GM18526 (cell line): ENCODE results near the gene RHOB.

Experiments used
- POLR2A ChIP-seq: IDR thresholded peaks from 3 replicates; pipeline ENCODE4 v1.6.1; 2011; ENCODE audit not compliant: insufficient read length; ENCODE audit errors: extremely low read depth

Gene RHOB

GRCh38 chr2:20431772-20432171 lies 15.1 kb upstream of the RHOB start:
- no peak for TF ChIP-seq POLR2A

DNA sequence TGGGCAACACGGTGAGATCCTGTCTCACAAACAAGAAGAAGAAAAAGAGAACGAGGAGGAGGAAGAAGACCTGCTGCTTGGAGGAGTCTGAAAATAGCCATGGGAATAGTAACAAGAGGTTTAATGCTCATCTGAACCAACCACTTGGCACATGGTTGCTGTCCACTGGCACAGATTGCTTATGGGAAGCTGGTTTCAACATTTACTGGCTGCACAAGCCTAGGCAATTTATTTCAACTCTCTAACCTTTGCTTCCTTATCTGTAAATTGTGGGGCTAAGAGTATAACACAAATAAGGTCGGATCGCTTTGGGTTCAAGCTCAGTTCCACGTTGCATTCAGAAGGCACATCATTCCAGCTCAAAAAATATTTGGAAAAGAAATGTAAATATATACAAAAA lies 14.2 kb upstream of the RHOB start:
- no peak for TF ChIP-seq POLR2A

- no peak for TF ChIP-seq POLR2A
These were observed 13.6 kb upstream of the RHOB start for GRCh38 chr2:20433249-20433648.

DNA sequence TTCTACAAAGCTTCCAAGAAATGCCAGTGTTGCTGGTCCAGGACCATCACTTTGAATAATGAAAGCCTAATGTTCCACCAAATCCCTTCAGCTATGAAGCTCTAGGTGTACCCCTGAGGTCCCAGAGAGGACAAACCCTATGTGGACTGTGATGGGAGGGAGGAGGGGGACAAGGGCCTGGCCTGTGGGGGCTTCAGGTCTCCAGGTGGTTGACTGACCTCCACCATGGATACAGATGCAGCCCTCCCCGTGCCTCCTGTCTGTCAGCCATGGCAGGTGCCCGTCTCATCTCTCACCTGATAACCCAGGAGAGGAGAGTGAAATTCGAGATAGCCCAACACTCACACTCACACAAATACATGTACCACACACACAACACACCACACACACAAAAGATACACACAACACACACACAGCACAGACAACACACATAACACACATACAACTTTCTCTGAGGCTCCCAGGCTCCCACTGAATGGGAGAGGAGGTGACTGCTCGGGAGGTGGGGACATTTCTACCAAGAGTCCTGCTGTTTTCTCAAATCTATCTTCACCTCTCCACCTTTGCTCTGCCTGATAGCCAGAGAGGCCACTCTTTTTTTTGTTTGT lies 12.8 kb upstream of the RHOB start:
- TF ChIP-seq POLR2A = no peak

- no peak for TF ChIP-seq POLR2A
These were observed 12.1 kb upstream of the RHOB start for GRCh38 chr2:20434588-20435294.

- no peak for TF ChIP-seq POLR2A
These were observed 10.0 kb upstream of the RHOB start for GRCh38 chr2:20436716-20437470.

DNA sequence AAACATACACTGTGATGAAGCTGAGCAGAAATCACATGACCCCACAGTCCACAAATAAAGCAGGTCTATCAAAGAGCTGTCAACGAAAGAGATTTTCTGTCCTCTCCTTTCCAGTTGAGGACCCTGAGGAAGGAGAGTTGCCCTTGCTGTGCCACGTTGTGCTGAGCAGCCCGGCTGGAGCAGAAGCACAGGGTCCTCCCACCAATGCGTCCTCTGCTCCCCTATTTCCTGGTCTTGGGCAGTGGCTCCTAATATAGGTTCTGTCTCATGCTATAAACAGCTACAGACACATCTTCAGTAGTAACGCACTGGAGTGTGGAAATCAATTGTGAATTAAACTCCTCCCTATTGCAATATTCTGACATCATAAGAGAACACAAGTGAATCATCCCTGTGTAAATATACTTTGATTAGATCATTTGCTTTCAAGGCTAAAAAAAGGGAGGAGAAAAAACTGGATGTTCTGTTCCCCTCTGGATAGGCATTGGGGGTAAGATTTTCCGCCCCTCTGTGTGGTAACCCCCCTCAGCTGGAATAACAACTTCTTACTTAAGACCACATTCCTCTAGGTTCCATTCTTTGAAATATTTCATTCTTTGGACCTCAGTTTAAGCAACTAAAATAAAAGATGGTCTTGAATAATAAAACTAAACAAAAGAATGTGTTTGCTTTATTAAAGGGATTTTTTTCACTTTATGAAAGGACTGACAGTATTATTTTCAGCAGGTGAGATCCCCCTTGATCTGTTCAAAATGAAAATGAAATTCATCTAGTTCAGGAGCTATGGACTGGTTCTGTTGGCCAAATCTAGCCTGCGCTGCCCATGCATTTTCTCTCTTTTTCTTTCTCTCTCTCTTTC lies 8.3 kb upstream of the RHOB start:
- TF ChIP-seq POLR2A = no peak

DNA sequence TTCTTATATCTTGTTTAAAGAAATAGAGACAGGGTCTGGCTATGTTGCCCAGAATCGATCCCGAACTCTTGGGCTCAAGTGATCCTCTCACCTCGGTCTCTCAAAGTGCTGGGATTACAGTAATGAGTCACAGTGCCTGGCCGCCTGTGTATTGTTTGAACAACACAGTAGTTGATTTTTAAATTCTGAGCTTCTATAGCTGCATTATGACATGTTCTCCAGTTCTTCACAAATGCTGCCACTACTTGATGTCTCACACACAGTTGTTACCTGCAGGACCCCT lies 7.7 kb upstream of the RHOB start:
- no peak for TF ChIP-seq POLR2A

DNA sequence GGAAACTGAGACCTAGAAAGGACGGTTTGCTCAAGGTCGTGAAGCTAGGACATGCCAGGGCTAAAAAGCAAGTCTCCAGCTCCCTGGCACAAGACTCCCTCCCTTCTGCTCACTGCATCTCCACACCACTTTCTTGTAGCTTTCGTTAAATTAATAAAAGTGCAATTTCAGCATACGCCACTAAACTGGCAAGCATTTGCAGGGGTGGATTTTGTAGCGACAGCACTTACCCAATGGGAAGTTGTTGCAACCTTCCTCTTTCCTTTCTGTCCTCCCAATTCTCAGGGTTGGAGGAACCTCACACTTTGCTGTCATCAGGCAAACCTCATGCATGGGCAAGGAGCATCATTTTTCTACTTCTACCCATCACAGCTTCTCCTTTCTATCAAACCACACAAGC lies 7.4 kb upstream of the RHOB start:
- TF ChIP-seq POLR2A = no peak

DNA sequence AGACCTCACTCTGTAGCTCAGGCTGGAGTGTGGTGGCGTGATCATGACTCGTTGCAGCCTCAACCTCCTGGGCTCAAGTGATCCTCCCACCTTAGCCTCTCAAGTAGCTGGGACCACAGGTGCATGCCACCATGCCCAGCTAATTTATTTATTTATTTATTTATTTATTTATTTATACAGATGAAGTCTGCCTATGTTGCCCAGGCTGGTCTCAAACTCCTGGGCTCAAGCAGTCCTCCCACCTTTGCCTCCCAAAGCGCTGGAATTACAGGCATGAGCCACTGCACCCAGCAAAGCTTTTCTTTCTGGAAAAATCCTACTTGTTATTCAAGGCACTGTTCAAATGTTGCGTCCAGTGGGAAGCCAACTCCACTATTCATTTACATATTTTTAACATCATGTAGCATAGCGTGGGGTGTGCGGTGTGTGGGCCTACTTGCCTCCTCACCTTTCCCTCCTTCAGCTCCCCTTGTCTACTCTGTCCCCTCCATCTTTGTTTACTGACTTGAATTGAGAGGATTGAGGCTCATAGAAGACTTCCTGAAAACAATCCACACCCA lies 6.8 kb upstream of the RHOB start:
- TF ChIP-seq POLR2A = no peak

- TF ChIP-seq POLR2A = no peak
These were observed 3.5 kb upstream of the RHOB start for GRCh38 chr2:20443276-20443920.

- TF ChIP-seq POLR2A = no peak
These were observed 2.5 kb upstream of the RHOB start for GRCh38 chr2:20444101-20444992.

GRCh38 chr2:20444993-20445910 lies 1.6 kb upstream of the RHOB start:
- TF ChIP-seq POLR2A = no peak
